ENCODE results near the gene GRID1.

The GRID1 gene

DNA sequence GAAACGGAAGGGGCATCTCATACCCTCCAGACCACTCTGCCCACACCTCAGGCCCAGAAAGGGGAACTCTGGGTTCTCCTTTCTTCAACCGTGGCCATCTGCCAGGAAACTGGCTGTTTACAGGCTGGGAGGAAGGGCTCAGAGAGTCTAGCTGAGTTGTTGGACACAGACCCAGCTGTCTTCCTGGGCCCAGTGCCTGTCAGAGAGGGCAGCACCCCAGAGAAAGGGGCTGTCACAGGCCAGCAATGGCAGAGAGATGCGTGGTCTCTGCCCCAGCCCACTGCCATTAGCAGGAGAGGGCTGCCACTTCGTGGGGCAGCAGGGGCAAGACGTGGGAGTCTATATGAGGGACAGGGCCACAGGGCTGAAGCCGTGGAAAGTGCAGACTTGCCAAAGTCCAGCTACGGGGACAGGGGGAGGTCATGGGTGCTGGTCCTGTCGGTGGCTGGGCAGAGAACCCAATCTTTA lies 11.0 kb downstream of the GRID1 start:
- DNase-seq (ENCODE audit: low read depth in 3 of 3, low spot score in 1 of 3): no peak

DNA sequence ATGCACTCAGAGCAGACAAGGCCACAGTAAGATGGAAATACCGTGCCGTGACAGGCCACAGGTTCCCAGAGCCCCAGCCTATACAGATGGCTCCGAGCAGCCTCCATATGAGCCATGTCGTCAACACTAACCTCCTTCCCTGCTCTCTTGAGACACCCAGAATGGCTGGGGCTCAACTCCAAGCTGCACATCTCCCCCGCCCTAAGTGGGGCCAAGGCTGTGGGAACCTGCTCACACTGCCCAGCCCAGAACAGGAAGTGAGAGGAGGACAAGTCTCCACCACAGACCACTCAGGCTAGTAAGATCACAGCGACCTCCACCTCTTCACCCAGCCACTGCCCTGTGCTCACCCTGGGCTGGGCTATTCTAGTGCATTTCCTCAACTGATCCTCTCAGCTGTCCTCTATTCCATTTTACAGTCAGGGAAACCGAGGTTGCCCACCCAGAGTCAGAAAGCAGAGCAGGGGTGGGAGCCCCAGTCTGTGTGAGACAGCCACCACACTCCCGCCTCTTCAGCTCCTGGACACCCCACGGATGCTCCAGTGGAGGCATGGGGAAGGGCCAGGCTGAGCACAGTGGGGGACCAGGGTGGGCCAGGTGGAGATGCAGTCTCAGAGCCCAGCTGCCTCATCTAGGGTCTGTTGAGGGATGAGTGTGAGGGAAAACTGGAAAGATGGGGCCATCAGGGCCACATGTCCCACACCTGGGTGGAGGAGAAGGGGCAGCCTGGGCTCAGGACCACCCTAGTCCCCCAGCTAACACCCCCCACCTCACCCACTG lies 11.6 kb downstream of the GRID1 start:
- no peak for DNase-seq (ENCODE audit: low read depth in 3 of 3, low spot score in 1 of 3)

DNA sequence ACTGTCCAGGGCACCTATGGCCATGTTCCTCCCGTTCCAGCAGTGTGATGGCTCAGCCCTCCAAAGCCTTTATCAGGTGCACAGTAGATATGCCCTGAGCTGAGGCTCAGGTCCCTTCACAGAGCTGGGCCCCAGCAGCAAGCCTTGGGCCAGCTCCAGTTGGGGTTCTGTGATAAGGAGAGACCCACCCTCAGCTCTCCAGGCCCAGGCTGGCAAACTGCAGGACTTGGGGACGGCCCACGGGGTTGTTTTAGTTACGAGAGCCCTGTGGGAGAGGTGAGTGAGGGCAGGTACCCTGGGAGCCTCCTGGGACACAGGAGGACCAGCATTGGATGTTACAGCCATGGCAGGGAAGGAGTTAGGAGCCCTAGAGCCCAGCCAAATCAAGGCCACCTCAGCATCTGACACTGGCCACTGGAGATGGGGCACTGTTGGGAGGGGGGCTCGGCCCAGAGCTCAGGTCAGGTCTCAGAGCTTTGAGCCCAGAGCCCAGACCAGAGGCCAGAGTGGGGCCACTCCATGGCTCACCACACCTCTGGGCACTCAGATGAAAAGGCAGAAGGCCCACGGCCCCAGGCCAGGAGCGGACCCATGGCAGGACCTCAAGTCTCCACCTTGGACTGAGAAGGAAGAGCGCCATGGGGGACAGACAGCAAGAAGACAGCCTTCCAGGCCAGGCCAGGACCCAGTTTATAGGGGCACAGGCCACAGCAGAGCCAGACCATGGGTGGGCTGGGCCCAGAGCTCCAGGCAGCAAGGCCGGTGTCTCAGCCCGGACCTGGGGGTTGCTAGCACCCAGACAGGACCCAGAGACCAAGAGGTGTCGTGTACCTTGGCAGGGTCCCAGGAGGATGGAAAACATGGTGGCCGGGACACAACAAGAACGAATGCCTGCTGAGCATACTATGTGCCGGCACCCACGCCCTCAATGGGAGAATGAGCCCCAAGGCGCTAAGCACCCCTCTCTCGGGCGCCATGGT lies 12.8 kb downstream of the GRID1 start:
- DNase-seq (ENCODE audit: low read depth in 3 of 3, low spot score in 1 of 3): no peak

DNA sequence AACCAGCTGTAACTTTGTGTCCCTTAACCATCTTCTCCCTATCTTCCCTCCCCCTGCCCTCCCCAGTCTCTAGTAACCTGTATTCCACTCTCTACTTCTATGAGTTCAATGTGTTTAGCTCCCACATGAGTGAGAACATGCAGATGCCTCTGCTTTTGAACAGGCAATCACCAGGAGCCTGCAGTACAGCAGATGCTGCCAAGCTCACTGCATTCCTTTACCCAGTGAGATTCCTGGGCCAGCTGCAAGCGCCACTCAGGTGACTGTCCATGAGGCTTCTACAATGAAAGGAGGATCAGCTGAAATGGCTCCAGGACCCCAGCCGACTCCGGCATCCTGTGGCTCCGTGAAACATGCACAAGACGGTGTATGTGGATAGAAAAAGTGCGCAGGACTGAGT lies 15.7 kb downstream of the GRID1 start:
- DNase-seq (ENCODE audit: low read depth in 3 of 3, low spot score in 1 of 3): no peak

DNA sequence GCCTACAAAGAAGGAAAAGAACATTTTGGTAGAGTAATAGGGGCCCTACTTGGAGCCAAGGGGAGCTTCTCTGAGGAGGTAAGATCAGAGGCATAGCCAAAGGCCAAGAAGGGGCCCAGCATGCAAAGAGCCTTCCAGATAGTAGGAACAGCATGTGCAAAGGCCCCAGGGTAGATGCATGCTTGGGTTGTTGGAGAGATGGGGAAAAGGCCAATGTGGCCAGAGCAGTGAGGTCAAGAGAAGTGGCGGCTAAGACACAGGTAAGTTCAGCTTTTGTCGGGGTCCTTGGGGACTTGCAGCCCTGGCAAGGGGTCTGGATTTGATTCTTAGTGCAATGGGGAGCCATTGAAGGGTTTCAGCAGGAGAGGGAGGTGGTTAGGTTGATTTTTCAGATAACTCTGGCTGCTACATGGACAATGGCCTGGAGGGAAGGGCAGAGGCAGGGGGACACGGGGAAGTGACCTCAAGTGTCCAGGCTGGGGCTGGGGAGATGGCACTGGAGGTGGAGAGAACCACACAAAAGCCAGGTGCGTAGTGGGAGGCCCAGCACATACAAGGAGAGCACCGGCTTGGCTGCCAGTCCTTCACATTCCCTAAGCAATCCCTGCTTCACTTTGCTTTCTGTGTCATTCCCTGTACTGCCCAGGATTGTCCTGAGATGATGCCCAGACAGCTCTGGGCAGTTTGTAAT lies 16.5 kb downstream of the GRID1 start:
- no peak for DNase-seq (ENCODE audit: low read depth in 3 of 3, low spot score in 1 of 3)

DNA sequence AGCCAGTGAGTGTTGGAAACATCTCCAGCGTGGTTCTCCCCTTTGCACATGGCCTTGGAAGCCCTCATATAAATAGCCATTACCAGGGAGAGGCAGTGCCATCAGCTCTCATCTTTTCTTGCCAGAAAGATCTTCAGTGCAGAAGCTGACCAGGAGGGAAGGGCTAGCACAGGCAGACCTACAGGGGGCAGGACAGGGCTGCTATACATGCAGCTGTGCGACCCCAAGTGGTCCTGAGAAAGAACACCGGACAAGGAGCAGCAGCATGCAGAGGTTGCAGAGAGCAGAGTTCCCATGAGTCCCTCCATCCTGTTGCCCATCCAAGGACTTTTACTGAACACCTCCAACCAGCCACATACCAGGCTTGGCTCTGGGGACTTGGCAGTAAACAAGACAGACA lies 17.1 kb downstream of the GRID1 start:
- DNase-seq (ENCODE audit: low read depth in 3 of 3, low spot score in 1 of 3): no peak

DNA sequence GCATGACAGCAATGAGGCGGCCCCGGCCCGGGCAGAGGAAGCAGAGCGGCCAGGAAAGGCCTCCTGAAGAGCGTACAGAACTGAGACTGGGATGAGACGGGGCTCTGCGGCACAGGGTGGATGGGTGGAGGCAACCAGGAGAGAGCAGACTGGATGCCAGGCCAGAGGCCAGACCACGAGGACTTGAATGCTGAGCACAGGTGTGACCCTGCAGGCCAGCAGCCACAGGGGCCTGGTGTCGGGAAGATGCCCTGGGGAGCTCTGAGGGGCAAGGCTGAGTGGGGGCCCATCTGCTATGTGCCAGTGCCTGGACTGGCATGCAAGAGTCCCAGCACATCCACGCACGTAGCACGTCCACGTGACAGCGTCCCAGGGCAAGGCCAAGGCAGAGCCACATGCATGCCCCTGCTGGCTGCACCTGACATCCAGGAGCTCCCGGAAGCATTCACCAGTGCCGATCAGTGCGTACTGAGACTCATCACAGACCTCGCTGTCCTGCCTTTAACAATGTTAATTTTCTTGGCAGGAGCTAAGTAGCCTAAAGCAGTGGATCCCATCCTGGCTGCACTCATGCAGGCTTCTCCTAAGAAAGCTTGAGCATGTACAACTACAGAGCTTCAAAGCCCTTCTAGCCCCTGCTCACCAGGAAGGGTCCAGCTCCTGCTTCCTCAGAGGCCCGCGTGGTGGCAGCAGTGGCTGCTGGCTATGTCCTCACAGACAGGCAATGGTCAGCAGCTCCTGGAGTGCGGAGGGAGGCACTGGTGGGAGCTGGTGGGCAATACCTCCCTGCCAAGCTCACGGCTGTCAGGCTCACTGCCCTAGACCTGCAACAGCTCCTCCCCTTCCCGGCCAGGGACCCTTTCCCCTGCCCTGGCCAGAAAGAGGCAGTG lies 18.0 kb downstream of the GRID1 start:
- no peak for DNase-seq (ENCODE audit: low read depth in 3 of 3, low spot score in 1 of 3)

DNA sequence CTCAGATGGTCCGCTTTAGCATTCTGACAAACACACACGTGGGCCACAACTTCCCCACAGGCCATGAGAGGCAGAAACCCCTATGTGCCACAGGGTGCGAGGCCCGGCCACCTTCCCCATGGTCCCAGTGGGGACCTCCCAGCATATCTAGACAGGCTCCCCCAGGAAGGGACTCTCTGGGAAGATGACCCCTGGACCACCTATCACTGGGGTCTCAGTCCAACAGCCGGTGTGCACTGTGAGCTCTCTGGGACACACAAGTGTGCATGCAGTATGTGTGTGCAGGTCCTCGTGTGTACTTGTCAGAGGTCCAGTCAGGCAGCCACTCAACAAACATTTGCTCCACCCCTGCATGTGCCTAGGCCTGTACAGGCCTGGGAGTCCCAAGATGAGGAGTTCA lies 18.7 kb downstream of the GRID1 start:
- DNase-seq (ENCODE audit: low read depth in 3 of 3, low spot score in 1 of 3): no peak

DNA sequence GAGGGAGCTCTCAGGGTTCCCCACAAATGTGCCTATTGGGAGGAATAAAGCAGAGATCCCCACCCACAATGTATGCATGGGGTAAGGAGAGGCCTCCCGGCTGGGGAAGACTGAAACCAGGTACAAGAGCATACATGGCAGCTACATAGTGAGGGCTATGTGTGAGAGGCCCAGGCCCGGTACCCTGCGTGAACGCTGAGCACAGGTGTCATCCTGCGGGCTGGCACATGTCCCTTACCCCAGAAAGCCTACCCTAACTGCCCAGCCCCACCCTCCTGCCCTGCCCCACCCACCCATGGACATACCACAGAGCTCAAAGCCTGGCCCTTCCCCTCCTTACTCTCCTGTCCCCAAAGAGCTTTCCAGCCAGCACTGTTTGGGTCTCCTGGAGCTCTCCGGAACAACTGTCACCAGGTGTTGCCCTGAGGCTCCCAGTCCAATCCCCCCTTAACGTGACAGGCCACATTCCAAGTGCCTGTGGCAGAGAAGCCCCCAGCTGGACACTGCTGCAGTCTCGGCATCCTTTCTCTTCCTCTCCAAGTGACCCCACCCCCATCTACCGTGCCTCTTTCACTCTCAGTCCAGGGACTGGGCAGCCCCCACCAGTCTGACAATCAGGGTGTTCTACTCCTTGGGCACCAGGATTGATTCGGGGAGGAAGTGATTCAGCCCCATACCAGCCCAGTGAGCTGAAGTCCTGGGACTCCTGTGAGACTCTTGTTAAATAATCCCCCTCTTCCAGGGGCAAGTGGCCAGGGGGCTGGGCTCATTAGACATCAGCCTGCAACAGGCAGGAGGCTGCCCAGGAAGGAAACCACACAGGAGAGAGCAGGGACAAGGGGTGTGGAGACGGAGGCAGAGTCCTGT lies 19.6 kb downstream of the GRID1 start:
- no peak for DNase-seq (ENCODE audit: low read depth in 3 of 3, low spot score in 1 of 3)

DNA sequence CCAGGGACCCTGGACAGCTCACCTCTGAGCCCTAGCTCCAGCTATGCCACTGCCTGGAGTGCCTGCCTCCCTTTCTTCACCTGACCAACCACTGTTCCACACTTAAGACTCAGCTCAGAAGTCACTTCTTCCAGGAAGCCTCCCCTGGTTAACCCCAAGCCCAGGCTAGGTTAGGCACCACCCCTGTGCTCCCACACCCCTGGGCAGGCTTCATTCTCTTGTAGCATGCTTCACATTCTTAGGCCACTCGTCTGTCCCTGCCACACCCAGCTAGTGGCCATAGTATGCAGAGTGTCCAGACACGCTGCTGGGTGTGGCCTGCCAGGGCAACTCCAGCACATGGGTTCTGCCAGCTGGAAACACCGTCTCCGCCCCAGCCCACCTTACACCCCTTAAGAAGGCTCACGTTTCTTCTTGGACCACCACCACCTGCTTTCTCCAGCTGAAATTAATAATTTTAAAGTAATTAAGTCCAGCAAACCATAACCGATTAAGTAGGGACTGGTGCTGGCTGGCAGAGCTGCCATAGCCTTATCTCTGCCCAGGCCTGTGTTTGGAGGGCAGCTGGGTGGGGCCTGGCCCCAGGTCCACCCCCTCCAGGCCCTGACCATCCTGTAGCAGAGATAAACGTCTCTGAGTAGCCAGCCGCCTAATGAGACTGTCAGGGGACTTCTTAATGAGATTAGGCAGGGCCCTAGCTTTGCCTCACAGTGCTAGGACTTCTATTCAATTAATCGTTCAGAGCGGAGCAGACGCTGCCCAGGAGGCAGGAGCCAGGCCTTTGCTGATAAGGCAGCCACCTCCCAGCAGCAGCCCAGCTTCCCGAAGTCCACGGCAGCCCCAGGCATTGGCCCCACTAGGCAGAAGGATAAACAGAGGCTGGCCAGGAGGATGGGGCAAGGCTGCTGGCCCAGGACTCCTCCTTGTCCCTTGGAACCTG lies 20.5 kb downstream of the GRID1 start:
- DNase-seq (ENCODE audit: low read depth in 3 of 3, low spot score in 1 of 3): no peak

DNA sequence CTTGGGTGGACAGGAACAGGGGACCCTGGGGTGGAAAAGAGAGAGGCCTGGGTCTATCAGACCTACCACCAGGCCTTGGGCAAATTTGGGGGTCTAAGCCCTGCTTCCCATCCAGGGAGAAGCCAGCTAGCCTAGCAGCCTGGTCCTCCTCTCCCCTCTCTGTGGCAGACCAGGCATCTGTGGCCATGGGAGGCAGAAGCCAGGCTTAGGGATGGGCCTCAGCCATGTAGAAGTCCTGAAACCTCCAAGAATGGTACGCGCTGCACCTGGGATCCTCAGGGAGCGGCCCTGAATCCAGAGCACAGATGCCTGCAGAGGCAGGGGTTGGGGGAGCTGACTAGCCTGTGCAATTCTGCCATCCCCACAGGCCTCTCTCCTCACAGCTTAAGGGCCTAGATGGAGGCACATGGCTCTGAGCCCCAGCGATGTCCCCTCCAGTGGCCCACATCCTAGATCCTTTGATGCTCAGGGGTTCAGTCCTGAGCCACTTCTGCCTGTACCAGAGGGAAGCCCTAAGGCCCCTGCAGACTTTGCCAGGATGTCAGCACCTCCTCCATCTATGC lies 21.2 kb downstream of the GRID1 start:
- DNase-seq (ENCODE audit: low read depth in 3 of 3, low spot score in 1 of 3): no peak

DNA sequence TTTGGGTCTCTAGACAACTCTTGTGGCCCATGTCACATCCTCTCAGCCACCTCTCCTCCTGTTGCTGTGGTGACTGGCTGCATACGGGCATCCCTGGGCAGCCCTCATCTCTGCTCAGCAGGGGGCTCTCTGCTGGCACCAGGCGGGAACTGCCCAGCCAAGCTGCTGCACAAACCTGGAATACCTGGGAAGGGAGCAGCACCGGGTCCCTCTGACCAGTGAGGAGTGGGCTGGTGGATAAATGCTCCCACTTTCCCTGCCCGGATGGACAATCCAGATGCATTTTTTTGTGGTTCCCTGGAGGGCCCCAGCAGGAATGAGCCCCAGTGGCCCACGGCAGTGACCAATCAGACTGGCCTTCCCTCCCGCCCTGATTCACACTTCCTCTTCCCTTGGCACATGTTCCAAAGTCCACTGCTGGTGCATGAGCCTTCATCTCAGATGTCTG lies 21.9 kb downstream of the GRID1 start:
- no peak for DNase-seq (ENCODE audit: low read depth in 3 of 3, low spot score in 1 of 3)

DNA sequence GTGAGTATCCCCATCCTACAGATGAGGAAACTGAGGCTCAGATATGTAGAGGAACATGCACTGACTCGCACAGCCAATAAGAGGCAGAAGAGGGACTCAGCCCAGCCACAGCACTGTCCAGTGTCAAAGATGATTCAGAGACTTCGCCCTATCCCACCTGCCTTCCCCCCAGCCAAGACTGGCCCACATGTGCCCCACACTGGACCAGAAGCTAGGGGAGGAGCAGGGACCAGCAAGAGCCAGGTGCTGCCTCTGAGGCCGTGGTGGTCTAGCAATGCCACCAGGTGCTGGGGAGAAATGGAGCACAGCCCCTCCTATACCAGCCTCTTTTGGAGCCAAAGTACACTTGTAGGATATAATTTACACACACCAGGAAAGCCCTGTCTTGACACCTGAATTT lies 22.3 kb downstream of the GRID1 start:
- DNase-seq (ENCODE audit: low read depth in 3 of 3, low spot score in 1 of 3): no peak

DNA sequence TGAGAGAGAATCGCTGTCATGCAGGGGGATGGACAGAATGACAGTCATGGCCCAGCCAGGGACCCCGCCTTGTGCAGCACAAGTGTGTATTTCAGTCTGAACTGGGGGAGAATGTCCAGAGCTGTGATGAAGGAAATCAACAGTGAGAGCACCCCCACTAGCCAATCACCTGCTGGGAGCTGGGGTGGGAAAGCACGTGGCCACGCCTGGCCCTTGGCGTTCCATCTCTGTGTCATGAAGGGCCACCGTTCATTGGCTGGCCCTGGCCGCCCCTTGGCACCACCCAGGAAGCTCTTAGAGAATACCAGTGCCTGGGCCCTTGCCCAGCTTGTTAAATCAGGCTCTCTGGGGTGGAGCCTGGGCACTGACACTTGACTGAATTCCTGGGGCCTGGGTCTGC lies 22.8 kb downstream of the GRID1 start:
- DNase-seq (ENCODE audit: low read depth in 3 of 3, low spot score in 1 of 3): no peak

DNA sequence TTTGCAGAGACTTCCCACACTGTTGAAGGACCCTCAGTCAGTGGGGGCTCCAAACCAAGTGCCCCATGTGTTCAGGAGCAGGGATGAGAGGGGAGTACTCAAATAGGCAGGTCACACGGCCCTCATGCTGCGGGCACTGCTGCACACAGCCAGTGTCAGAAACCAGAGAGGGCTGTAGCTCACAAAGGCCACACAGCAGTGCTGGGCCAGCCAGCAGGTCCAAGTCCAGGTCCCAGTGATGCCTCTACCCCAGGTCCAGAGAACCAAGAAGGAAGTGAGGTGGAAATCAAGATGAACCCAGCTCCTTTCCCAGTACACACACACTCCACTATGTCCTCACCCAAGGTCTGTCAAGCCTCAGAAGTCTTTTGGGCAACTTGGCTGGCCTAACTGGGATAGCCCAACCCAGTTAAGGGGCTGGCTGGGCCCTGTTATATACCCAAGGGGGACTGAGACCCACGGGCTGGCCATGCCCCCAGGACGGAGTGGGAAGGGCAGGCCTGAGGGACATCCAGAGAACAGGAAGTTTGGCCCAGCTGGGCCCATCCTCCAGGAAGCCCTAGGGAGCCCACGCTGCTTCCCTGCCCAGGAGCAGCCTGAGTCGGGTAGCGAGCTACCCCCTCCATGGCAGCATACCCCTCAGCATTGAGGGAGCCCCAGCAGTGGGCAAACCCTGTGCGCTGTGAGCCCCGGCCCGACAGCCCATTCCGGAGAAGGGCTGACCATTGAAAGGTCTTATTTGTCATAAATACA lies 24.3 kb downstream of the GRID1 start:
- no peak for DNase-seq (ENCODE audit: low read depth in 3 of 3, low spot score in 1 of 3)

DNA sequence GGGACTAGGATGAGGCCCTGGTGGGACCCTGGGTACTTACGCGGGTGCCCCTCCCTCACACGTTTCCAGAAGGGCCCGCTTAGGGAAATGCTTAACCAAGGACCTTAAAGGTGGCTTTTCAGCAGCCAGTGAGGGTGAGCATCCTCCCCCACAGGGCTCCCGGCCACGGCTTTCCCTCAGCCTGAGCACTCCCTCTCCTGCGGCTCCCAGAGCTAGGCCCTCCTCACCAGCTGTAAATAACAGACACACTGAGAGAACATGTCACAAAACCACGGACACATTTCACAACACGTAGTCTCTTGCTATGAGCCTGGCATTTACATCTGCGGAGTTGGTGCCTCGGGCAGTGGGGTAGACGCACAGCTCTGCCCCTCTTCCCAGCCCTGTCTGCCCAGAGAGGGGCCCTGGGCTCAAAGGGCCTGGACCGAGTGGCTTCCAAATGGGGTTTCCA lies 25.2 kb downstream of the GRID1 start:
- no peak for DNase-seq (ENCODE audit: low read depth in 3 of 3, low spot score in 1 of 3)

DNA sequence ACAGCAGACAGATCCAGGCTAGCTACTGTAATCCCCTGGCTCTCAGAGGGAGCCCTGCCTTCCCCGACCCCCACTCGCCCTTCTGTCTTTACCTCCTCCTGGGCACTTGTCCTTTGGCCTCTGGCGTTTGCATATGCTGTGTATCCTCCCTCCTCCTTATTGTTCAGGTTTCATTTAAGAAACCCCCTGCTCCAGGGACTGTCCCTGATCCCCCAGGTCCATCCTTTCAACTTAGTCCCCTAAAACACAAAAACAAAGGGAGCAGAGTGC lies 25.7 kb downstream of the GRID1 start:
- DNase-seq (ENCODE audit: low read depth in 3 of 3, low spot score in 1 of 3): no peak

Data from stimulated activated CD4-positive, alpha-beta T cell treated with anti-CD3 and anti-CD28 coated beads, TNF-alpha, amount 100 ng/mL, for 1 hour (primary cell).